ENCODE data around the gene AP5B1.
A peak's percentile ranks its signal among the peaks of the same experiment; 100 is the strongest.

AP5B1 gene

DNA sequence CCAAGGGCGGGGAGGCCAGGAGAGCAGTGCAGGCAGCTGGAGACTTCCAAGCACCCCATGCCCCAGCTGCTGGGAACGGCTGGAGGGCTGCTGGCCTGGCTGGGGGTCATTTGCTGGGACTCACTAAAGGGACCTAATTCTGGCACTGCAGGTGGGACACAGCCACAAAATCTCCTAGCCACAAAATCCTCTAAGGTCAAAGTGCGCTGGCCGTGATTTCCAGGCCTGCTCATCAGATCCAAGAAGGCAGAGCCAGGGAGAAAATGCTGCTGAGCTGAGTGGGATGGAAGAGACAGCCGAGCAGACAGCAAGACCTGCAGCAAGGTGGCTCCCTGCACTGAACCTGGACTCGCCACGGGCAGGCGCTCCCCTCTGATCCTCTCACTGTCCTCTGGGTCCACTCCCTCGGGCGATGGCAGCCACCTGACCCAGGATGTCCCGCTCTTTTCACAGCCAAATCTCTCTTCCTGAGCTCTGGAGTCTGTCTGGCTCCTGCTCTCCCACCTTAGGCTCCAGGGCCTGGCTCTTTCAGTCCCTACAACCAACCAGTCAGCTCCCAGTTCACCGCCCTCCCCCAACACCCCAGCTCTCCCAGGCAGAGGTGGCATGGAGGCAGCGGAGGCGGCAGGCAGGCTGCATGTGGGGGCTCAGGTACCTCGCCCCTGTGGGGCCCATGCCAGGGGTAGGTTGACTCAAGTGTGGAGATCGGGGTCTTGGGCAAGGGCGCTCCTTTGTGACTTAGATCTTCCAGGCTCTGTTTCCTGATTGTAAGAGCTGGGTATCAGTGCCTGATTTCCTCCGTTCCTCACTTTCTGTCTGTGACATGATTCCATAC, 20.6 kb upstream of the AP5B1 start:
- no peak for DNase-seq

DNA sequence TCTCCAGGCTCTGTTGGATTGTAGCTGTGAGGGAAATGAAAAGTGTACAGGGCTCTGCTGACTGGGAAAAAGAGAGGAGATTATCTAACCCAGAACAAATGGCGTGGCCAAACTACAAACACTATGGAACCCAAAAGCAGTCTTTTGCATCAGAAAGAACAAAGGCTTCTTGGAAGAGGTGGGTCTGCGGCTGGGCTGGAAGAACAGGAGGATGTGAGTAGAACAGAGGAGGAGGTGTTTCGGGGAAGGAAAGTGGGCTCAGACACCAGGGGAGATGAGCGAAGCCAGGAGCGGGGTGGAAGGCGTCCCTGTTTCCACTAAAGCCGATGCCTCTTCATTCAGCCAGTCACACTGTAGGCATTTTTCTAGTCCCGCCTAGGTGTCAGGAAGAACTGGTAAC, 18.1 kb upstream of the AP5B1 start:
- no peak for DNase-seq

DNA sequence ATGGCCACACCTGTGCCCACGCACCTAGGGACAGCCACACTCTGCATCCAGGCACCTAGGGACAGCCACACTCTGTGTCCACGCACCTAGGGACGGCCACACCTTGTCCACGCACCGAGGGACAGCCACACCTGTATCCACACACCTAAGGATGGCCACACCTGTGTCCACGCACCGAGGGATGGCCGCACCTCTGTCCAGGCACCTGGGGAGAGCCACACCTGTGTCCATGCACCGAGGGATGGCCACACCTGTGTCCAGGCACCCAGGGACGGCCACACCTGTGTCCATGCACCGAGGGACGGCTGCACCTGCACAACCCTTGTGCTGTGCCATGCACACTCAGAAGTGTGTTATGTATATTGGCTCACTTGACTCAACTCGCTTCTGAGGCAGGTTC, 16.9 kb upstream of the AP5B1 start:
- DNase-seq, result no peak

DNA sequence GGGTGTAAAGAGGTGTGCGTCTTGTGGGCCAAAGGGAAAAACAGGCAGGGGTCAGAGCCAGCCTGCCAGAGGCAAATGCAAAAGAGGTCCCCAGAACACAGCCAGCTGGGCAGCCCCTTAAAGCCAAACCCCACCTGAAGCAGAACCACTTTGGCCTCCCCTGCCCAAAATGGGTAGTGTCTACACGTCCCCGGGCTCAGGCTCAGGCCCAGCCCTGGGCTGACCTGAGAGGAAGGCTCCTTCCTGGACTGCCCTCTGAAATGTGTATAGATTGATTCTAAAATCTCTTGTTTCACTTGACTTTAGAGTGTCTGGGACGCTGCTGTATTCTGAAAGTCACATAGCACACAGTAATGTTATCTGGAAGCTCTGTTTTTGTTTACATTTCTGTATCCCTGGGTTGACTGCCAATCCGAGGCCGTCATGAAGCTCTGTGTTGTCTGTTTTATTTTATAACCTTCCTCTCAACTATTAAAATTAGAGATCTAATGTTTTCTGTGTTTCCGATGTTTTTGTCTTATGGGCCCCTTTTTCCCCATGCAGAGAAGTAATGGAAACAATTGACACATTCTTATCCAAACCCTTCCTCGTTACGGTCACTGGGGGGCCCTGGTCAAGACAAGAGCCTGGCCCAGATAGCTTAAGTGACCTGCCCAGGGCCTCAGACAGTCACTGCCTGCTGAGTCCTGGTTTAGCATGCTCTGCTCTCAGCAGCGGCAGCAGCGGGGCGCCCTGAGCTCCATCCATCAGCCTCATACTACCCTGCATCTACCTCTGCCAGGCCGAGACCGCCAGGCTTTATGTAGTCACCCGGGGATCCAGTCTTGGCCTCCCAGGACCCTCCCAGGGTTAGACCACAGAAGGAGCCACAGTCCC, 16.2 kb upstream of the AP5B1 start:
- no peak for DNase-seq

DNA sequence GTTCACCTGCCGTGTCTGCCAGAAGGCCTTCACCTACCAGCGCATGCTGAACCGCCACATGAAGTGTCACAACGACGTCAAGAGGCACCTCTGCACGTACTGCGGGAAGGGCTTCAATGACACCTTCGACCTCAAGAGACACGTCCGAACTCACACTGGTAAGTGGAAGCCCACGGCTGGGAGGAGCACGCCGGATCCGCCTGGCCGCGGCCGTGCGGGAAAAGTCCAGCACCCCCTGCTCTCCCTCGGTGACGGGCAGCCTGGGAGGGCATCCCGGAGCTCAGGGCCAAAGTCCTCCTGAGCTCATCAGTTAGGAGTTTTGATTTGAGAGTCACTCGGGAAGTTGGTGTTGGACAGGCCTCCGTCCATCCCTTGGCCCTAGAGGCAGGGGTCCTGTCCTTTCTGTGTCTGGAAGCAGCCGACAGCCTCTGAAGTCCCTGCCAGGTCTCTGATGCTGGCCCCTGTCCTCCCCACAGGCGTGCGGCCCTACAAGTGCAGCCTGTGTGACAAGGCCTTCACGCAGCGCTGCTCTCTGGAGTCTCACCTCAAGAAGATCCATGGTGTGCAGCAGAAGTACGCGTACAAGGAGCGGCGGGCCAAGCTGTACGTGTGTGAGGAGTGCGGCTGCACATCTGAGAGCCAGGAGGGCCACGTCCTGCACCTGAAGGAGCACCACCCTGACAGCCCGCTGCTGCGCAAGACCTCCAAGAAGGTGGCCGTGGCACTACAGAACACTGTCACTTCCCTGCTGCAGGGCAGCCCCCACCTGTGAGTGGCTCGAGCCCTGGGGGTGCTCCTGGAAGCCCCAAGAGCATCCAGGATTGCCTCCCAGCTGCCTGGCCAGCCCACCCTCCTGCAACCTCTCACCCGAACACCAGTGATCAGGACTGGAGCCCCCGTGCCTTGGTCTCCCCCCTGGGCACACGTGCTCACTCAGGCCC, 14.1 kb upstream of the AP5B1 start:
- no peak for DNase-seq

DNA sequence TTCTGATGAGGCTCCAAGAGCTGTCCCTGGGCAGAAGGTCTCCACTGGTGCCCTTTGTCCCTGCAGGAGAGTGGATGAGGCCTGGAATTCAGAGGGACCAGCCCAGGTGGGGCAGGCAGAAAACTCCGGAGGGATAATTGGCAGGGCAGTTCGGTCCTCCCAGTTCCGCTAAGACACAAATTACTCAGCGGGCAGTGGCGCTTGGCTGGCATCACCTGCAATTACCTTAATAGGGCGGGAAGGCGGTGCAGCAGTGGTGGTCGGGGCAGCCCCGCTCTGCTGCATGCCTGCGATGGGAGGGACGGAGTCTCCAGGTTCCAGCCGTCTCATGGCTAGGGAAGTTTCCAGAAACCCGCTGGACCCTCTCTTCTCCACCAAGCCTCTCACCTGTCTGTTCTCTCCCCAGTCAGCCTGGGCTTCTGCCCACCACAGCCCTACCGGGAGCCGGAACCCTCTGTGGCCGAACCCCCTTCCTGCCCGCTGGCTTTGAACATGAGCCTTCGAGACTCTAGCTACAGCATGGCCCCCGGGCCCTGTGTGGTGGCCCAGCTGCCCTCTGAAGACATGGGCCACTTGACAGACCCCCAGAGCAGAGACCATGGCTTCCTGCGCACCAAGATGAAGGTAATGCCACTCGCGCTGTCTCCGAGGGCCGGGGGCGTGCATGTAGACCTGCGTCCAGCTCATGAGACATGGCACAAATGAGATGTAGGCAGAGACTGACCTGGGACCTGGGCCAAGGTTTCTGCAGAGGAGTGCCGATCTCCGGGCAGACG, 13.0 kb upstream of the AP5B1 start:
- DNase-seq, result no peak

DNA sequence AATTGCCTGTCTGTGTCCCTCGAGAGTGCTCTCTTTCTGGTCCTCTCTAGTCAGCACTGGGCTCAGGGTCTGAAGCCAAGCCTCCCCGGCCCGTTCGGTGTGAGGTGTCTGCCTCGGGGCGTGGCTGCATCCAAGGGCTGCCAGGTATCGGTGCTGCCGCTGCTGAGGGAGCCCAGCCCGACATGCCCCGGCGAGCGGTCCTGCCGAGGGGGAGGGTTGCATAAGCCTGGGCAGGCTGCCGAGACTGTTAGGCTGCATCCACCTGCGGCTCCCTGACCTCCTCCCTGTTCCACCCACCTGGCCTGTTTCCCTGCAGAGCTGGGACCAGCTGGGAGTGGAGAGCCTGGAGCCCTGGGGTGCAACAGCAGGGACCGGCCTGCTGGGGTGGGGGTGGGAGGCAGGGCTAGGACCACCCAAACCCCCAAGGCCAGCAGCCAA, 12.4 kb upstream of the AP5B1 start:
- DNase-seq, result no peak

DNA sequence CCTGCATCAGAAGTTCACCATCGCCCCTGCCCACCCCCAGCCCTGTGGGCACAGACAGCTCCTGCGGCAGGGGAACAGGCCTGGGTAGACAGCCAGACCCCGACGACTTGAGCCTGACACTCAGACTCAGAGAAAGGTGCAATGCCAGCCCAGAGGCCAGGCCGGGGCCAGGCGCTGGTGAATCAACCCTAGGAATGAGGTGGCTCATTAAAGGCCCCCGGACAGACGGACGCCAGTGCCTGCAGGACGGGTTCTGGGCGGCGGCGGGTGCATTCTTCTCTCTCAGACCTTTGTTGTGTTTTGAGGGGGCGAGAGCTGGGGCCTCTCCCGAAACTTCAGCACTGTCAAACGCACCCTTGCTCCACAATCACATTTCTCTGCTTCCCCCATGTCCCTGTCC, 11.7 kb upstream of the AP5B1 start:
- DNase-seq, result no peak

DNA sequence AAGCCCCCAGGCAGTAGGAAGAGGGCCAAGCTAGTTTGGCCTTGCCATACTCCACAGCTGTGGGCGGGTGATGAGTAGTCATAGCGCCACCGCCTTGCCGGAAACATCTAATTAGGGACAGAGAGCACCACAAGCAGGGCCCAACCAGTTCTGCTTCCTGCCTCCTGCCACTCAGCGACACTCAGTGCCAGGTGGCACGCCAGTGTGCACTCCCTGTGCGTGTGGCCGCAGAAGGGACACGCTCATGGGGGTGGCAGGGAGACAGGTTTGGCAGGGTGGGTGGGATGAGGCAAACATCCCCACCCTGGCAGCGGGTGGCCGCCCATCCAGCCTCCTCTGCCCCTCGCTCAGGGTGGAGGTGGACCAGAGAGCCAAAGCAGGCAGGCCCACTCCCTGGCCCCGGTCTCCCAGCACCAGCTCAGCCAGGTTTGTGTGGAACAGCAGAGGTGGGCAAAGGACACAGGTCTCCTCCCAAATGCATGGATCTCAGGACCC, 11.0 kb upstream of the AP5B1 start:
- DNase-seq, result peak; percentile 26

DNA sequence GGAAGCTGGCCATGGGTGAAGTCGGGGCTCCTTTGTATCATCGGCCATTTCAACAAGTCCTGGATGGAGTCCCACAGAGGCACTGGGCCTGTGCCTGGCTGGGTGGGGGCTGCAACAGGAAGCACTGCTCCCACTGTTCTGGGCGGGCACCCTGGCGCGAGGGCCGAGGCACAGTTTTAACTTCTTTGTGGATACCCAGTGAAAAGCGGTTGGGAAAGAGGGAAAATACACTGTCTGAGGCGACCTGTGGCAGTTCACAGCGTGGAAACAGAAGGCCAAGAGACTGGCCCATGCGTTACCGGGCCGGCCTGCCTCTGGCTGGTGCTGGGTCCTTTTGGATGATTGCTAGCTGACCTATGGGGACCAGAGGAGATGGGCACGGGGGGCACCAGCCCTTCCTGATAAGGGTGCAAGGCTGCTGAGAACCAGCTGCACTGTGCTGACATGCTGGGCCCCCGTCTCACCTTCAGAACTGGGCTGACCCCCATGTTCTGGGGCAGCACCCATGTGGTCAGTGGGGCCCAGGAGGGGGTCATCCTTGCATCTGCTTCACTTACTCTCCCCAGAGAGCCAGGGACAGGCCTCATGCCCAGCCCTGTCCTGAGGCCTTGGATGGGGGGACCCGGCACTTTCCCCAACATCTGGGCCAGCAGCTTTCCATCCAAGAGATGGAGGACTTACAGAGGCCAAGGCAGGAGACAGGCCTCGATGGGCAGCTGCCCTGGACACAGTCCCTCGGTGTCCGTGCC, 10.3 kb upstream of the AP5B1 start:
- no peak for DNase-seq

DNA sequence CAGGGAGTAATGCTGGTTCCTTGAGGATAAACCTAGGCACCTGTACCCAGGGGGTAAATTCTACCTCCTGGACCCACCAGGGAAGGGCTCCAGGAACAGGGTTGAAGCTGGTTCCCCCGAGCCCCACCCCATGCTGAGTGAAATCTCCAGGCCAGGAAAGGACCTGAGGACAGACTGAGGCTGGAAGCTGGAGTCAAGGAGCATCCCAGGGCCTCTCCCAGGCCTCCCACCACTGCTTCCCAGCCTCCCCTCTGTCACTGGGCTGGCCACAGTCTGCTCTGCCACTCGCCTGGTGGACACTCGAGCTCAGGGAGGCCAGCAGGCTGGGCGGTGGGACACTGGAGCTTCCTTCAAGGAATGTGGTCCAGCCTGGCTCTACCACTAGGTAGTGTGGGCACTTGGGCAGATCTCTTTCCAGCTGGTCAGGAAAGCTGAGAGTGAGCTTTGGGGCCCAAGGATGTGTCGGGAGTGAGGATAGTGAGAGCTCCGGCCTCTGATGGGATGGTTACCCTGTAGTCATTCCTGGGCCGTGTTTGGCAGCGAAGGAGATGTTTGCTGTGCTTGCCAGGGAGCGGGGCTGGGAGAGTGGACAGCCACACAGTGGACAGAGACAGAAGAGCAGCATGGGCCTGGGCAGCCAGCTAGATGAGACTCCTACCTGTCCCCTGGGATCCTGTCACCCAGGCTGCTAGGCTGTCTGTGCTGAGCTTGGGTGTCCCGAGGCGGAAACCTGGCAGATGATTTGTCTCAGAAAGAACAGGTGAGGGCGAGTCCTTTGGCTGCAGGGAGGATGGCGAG, 9.5 kb upstream of the AP5B1 start:
- no peak for DNase-seq

DNA sequence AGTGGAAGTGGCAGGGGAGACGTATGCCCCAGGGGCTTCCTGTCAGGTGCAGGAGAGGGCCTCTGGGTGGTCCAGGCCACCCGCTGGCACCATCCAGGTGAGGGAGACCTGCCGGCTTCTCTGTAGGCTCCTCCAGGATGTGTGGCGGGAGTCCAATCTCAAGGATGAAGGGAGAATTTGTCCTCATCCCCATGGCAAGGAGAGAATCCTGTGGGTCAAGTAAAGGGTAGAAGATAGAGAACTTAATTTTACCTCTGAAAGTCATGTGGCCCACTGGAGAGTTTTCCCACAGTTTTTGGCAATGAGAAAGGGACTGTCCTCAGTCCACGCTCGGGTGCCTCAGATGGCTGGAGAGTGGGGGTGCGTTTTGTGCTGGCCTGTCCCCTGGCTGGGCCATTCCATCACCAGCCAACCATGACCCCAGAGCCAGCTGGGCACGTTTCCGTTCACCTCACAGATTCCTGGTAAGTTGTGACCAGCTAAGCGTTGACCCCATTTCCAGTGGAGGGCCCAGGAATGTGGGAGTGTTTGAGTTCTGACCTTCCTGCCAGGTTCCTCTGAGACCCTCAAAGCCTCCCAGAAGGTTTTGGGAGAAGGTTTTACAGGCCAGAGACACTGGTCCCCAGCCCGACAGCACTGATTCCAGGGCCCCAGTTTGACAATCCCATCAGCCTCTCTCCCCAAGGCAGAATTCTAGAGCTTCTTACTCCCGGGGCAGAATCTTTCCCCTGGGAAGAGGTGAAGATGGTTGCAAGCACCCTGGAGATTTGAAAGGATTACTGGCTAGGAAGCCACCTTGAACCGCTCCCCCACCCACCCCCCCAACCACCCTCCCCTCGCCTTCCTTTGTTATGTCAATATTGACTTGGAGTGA, 8.7 kb upstream of the AP5B1 start:
- DNase-seq, result no peak

DNA sequence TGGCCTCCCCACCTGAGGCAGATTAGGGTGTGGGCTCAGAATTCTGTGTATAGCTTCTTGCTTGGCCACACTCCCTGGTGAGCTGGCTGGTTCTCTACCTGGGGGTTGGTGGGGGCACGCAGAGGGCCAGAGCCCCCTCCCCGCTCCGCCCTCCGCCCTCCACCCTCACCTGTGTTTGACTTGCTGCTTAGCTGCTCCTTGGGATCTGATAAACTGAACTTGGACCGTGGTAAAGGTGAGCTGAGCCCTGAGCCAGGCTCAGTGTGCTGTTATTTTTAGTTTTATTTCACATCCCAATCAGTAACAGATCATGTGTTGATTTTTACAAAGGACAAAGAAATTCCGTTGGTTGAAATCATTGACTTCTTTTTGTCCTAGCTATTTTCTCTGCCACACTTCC, 8.0 kb upstream of the AP5B1 start:
- no peak for DNase-seq

DNA sequence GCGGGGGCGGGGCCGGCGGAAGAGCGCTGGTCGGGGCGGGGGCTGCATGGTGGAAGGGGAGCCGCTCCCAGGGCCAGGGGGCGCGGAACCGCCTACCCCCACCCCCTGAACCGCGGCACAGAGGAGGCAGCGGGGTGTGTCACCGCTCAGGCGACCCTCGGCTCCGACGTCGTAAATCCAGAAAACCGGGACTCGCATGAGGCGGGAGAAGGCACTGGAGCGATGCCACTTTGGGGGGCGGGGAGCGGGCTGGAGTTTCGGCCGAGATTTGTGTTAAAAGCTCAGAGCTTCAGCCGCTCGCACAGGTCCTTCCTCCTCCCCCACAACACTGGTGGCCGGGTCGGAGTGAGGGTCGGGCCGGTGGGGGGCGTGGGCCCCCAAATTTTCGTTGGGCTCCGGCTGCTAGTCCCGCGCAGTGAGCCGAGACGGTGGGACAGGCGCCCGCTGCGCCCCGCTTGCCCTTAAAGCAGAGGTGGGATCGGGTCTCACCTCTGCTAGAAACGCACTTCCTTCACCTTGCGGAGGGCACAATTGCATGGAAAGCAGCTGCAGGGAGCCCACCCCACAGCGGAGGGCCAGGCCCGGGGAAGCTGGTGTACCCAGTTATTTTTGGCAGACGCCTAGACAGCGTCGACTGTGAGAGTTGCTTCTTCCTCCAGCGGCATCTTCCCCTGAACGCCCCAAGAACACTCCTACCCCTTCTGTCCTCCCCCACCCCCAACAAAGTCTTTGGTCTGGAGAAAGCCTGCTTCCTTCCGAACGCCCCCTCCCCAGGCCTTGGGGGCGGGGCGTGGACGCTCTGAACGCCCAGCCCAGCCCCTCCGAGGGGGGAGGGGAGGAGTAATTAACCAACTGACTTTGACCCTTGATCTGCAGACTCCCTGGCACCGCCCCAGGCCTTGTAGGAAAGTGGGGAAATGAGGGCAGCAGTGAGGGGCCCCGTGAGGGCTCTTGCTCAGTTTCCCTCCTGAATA, 7.2 kb upstream of the AP5B1 start:
- no peak for DNase-seq

DNA sequence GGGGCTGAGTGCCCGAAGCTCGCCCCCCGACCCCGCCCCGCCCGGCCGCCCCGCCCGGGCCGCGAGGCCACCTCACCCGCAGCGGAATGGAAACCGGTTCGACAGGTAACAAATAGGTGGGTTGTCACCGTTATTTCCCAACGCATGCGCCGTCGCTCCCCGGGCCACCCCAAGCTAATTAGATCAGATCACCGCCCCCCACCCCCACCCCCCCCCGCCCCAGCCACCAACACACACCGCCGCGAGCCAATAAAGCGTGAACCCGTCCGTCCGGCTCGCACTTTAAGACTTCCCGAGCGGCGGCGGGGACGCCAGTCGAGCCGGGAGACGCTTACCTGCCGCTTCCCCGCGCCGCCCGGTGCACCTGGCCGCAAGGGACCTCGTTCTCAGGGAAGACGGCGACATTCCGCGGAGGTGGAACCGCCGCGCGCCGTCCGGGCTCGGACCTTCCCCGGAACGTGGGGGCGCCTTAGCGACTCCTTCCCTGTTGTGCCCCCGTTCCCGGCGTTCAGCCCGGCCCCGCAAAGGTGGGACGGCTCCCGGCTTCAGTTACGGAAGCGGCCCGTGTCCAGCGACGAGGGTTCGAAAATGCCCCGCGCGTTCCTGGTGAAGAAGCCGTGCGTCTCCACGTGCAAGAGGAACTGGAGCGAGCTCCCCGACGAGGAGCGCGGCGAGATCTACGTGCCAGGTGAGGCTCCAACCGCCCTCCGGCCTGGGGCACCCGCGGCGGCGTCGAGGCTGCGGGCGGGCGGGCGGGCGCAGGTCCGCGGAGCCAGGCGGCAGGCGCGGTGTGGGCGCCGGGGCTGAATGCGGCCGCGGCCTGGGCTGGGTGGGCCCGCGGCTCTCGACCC, 6.2 kb upstream of the AP5B1 start, which contains the start of gene OVOL1:
OVOL1 (plus strand) TSS at position 278 of the 851 bp plus-strand sequence; CDS start at position 589, 311 bp downstream.
- peak; percentile 36 for DNase-seq

DNA sequence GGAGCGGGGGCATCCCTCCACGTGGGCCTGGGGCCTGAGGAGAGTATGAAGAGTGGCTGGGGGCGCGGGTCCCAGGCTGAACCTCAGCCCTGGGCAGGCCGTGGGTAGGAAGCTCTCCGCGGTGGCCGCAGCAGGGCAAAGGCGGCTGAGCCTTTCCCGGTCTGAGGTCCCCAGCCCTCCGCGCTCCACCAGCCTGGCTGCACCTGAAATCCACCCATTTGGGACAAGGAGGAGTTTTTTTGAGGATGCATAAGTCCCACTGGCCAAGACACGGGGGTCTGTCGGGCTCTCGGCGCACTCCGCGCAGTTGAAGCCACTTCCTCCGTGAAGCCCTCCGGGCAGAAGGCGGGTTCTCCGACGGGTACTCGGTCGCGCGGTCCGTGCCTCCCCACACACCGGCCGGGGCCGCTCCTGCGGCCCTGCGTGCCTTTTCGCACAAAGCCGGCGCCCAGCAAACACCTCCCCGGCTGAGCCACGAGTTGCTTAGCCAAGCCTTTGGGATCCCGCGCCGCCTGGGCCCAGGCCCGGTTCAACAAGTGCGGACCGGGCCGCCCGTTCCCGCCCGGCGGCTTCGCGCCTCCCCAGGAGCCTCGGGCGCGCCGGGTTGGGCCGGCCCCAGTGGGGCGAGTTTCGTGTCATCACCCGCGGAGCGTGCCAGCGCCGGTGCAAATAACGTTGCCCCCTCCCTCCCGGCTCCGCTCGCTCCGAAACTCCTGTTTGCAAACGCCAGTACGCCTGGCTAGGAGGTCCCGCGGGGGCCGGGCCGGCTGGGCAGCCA, 5.4 kb upstream of the AP5B1 start:
- peak; percentile 28 for DNase-seq

All from activated naive CD4-positive, alpha-beta T cell treated with anti-CD3 and anti-CD28 coated beads, Interleukin-2, amount 50 U/mL, for 16 hours (primary cell).